ENCODE measurements around the gene NKD1. TPM values are rescaled to one million over a fixed set of nuclear protein-coding genes. Genes with fewer than 3 reads are reported as not detected.

NKD1 gene
- total RNA-seq, 4 donors from 2014 or later: 1.8 to 9.1 (median 2.6) TPM

- 82% methylated on average over 6 of the region's 15 CpGs for WGBS
- H3K4me1 ChIP-seq: peaks cover 32% of the 10 kb centered on the region
Observed at GRCh38 chr16:50598256-50598894, 50.2 kb downstream of the NKD1 start.

GRCh38 chr16:50598936-50599361, 50.8 kb downstream of the NKD1 start:
- WGBS: 81% methylated on average over 8 of the region's 8 CpGs

More at GRCh38 chr16:50598256-50598894, 50.2 kb downstream of the NKD1 start:
- Histone ChIP-seq H3K36me3 (no peaks in the 10 kb centered on the region), H3K27ac (no peak overlapping the region), H3K4me3 (no peak overlapping the region), H3K27me3 (no peaks in the 10 kb centered on the region), H3K9me3 (no peaks in the 10 kb centered on the region)
- TF ChIP-seq POLR2A (IDR thresholded peaks at IDR 0.05) (no peak), CTCF (IDR thresholded peaks at IDR 0.05) (no peak), EP300 (IDR thresholded peaks at IDR 0.05) (no peak), POLR2AphosphoS5 (IDR thresholded peaks at IDR 0.05) (no peak)
- DNase-seq (ENCODE audit: low spot score in 2 of 2): no peak

GRCh38 chr16:50599494-50599893, 51.3 kb downstream of the NKD1 start:
- WGBS: 74% methylated on average over 6 of the region's 6 CpGs
- Histone ChIP-seq H3K4me3 (no peak overlapping the region), H3K4me1 (peaks cover 37% of the 10 kb centered on the region), H3K27me3 (no peaks in the 10 kb centered on the region), H3K27ac (no peak overlapping the region), H3K9me3 (no peaks in the 10 kb centered on the region), H3K36me3 (no peaks in the 10 kb centered on the region)
- no peak for DNase-seq (ENCODE audit: low spot score in 2 of 2)
- TF ChIP-seq EP300 (IDR thresholded peaks at IDR 0.05): no peak
- no peak for TF ChIP-seq POLR2A (IDR thresholded peaks at IDR 0.05)
- no peak for TF ChIP-seq CTCF (IDR thresholded peaks at IDR 0.05)

More at GRCh38 chr16:50598936-50599361, 50.8 kb downstream of the NKD1 start:
- Histone ChIP-seq H3K4me1 (peaks cover 37% of the 10 kb centered on the region), H3K9me3 (no peaks in the 10 kb centered on the region), H3K27me3 (no peaks in the 10 kb centered on the region), H3K27ac (no peak overlapping the region), H3K4me3 (no peak overlapping the region), H3K36me3 (no peaks in the 10 kb centered on the region)
- no peak for TF ChIP-seq EP300 (IDR thresholded peaks at IDR 0.05)
- no peak for TF ChIP-seq CTCF (IDR thresholded peaks at IDR 0.05)
- no peak for TF ChIP-seq POLR2A (IDR thresholded peaks at IDR 0.05)
- no peak for TF ChIP-seq POLR2AphosphoS5 (IDR thresholded peaks at IDR 0.05)
- no peak for DNase-seq (ENCODE audit: low spot score in 2 of 2)

GRCh38 chr16:50600582-50601283, 52.5 kb downstream of the NKD1 start:
- Histone ChIP-seq H3K27ac (no peak overlapping the region), H3K4me3 (no peak overlapping the region), H3K36me3 (no peaks in the 10 kb centered on the region), H3K27me3 (no peaks in the 10 kb centered on the region), H3K9me3 (no peaks in the 10 kb centered on the region), H3K4me1 (peaks cover 37% of the 10 kb centered on the region)
- DNase-seq (ENCODE audit: low spot score in 2 of 2): no peak
- 72% methylated on average over 9 of the region's 15 CpGs for WGBS
- TF ChIP-seq CTCF (IDR thresholded peaks at IDR 0.05): no peak
- TF ChIP-seq EP300 (IDR thresholded peaks at IDR 0.05): no peak
- no peak for TF ChIP-seq POLR2AphosphoS5 (IDR thresholded peaks at IDR 0.05)
- TF ChIP-seq POLR2A (IDR thresholded peaks at IDR 0.05): no peak

GRCh38 chr16:50601341-50601740, 53.1 kb downstream of the NKD1 start:
- TF ChIP-seq POLR2A (IDR thresholded peaks at IDR 0.05) (no peak), EP300 (IDR thresholded peaks at IDR 0.05) (no peak), CTCF (IDR thresholded peaks at IDR 0.05) (no peak), POLR2AphosphoS5 (IDR thresholded peaks at IDR 0.05) (no peak)
- Histone ChIP-seq H3K36me3 (no peaks in the 10 kb centered on the region), H3K4me1 (peaks cover 37% of the 10 kb centered on the region), H3K27me3 (no peaks in the 10 kb centered on the region), H3K27ac (peak overlapping the region; percentile 40), H3K4me3 (no peak overlapping the region), H3K9me3 (no peaks in the 10 kb centered on the region)
- DNase-seq (ENCODE audit: low spot score in 2 of 2): no peak
- 83% methylated on average over 11 of the region's 12 CpGs for WGBS
